Ishikawa (cell line): ENCODE results near the gene SGSH.

Source experiments
- CEBPB ChIP-seq: IDR thresholded peaks from 2 replicates; pipeline ENCODE4 v1.6.1; 2012
- CREB1 ChIP-seq: IDR thresholded peaks from 2 replicates; pipeline ENCODE4 v1.6.1; 2012; ENCODE audit warnings: low read depth
- EP300 ChIP-seq: IDR thresholded peaks from 2 replicates; pipeline ENCODE4 v1.6.1; 2012; ENCODE audit warnings: borderline replicate concordance
- FOXM1 ChIP-seq: IDR thresholded peaks from 2 replicates; pipeline ENCODE4 v1.6.1; 2012; ENCODE audit warnings: low read depth, borderline replicate concordance
- NFIC ChIP-seq: IDR thresholded peaks from 2 replicates; pipeline ENCODE4 v1.6.1; 2012
- RAD21 ChIP-seq: IDR thresholded peaks from 2 replicates; pipeline ENCODE4 v1.6.1; 2012; ENCODE audit warnings: low read depth
- TAF1 ChIP-seq: IDR thresholded peaks from 2 replicates; pipeline ENCODE4 v1.6.1; 2012; ENCODE audit warnings: low read depth, mild to moderate bottlenecking
- TCF12 ChIP-seq: IDR thresholded peaks from 2 replicates; pipeline ENCODE4 v1.6.1; 2012; ENCODE audit warnings: low read depth
- TEAD4 ChIP-seq: IDR thresholded peaks from 2 replicates; pipeline ENCODE4 v1.6.1; 2012
- YY1 ChIP-seq: IDR thresholded peaks from 2 replicates; pipeline ENCODE4 v1.6.1; 2012; ENCODE audit warnings: low read depth
- ZBTB7A ChIP-seq: IDR thresholded peaks from 2 replicates; pipeline ENCODE4 v1.6.1; 2012; ENCODE audit warnings: low read depth
- TF ChIP-seq, protein P1 (sequence below): IDR thresholded peaks from 2 replicates; pipeline ENCODE4 v1.6.1; 2012; ENCODE audit warnings: low read depth, mild to moderate bottlenecking
- TF ChIP-seq, protein P2 (sequence below): IDR thresholded peaks from 2 replicates; pipeline ENCODE4 v1.6.1; 2012
- TF ChIP-seq, protein P3 (sequence below): IDR thresholded peaks from 2 replicates; pipeline ENCODE4 v1.6.1; 2012

SGSH gene

DNA sequence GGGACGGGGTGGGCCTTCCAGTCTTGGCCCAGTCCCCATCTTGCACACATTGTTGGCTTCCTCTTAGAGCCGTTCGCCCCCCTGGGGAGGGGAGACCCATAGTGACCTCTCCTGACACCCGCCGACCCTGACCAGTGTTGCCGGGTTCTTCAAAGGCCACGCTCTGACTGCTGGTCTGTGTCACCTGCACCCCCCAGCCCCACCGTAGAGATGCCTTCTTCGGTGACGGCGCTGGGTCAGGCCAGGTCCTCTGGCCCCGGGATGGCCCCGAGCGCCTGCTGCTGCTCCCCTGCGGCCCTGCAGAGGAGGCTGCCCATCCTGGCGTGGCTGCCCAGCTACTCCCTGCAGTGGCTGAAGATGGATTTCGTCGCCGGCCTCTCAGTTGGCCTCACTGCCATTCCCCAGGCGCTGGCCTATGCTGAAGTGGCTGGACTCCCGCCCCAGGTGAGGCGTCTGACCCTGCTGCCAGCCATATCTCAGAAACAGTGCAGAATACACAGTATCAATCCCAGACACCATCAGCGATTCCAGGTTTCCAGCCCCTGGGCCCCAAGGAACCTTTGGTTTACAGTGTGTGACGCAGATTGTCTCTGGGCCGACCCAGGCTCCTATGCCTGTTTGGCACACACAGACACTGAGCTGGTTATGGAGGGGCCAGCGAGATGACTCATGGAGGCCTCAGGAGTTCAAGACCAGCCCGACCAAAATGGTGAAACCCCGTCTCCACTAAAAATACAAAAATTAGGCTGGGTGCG, 1.4 kb upstream of the SGSH start:
- TF ChIP-seq RAD21 (no peak), EP300 (no peak), NFIC (no peak), CREB1 (no peak), ZBTB7A (no peak), TEAD4 (no peak)
- TF ChIP-seq, protein P1, sequence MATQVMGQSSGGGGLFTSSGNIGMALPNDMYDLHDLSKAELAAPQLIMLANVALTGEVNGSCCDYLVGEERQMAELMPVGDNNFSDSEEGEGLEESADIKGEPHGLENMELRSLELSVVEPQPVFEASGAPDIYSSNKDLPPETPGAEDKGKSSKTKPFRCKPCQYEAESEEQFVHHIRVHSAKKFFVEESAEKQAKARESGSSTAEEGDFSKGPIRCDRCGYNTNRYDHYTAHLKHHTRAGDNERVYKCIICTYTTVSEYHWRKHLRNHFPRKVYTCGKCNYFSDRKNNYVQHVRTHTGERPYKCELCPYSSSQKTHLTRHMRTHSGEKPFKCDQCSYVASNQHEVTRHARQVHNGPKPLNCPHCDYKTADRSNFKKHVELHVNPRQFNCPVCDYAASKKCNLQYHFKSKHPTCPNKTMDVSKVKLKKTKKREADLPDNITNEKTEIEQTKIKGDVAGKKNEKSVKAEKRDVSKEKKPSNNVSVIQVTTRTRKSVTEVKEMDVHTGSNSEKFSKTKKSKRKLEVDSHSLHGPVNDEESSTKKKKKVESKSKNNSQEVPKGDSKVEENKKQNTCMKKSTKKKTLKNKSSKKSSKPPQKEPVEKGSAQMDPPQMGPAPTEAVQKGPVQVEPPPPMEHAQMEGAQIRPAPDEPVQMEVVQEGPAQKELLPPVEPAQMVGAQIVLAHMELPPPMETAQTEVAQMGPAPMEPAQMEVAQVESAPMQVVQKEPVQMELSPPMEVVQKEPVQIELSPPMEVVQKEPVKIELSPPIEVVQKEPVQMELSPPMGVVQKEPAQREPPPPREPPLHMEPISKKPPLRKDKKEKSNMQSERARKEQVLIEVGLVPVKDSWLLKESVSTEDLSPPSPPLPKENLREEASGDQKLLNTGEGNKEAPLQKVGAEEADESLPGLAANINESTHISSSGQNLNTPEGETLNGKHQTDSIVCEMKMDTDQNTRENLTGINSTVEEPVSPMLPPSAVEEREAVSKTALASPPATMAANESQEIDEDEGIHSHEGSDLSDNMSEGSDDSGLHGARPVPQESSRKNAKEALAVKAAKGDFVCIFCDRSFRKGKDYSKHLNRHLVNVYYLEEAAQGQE, result no peak
- TF ChIP-seq, protein P2, sequence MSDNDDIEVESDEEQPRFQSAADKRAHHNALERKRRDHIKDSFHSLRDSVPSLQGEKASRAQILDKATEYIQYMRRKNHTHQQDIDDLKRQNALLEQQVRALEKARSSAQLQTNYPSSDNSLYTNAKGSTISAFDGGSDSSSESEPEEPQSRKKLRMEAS, result no peak

DNA sequence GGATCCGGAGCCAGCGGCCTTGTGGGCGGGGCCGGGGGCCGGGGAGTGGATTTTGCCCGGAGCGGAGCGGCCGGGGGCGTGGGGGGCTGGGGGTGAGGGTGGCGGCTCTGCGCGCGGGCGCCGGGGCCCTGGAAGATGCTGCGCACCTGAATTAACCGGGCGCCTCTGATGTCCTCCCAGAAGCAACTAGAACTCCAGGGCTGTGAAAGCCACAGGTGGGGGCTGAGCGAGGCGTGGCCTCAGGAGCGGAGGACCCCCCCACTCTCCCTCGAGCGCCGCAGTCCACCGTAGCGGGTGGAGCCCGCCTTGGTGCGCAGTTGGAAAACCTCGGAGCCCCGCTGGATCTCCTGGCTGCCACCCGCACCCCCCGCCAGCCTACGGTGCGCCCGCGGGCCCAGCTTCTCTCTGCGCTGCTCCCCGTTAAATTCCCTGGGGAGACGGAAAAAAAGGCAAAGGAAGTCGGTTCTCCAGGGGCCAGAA, 643 bp upstream of the SGSH start:
- TF ChIP-seq NFIC (no peak), ZBTB7A (peak; percentile 7; the same call in 1 of the 2 replicates)

DNA sequence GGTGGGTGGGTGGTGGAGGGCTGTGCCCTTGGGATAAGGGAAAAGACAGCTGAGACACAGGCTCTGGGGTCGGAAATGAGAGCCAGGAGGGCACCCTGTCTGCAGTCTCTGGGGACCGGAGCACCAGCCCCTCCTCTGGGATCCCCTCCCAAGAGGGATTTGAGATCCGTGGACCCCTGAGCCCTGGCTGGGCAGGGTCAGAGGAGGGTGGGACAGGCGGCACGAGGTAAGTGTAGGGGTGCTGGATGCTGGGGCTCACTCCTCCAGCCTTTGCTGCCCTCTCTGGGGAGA, 425 bp downstream of the SGSH start:
- TF ChIP-seq TCF12, result peak; percentile 6; the same call in 1 of the 2 replicates
- no peak for TF ChIP-seq CEBPB
- TF ChIP-seq FOXM1, result no peak
- no peak for TF ChIP-seq CREB1
- no peak for TF ChIP-seq RAD21
- no peak for TF ChIP-seq YY1
- TF ChIP-seq NFIC, result no peak

DNA sequence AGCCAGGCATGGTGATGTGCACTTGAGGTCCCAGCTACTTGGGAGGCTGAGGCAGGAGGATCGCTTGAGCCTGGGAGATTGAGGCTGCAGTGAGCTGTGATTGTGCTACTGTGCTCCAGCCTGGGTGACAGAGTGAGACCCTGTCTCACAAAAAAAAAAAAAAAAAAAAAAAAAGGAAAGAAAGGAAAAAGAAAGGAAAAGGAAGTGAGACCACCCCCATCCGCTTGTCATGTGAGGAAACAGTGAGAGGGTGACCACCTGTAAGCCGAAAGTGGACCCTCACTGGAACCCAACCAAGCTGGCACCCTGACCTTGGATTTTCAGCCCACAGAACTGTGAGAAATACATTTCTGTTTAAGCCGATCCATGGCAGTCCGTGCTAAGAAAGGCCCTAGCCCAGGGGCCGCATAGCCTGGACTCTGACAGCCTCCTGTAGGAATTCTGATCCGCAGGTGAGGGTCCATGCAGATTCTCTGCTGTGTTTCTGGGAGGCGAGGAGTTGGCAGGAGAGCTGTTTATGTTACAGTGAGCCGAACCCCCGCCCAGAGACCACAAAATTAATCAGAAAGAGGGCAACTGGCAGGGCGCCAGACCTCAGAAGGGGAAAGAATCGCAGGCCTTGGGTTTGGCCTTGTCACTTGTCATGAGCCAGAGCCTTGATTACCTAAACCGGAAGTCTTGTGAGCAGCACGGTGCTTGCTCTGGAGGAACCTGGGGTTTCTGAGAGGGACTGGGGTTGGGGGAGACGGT, 945 bp downstream of the SGSH start:
- peak; percentile 89 for TF ChIP-seq NFIC
- 0 out of 2 replicates have a peak, but pooled peaks have one; percentile 44 for TF ChIP-seq TCF12
- no peak for TF ChIP-seq CREB1
- TF ChIP-seq EP300, result peak; percentile 32; the same call in 1 of the 2 replicates

DNA sequence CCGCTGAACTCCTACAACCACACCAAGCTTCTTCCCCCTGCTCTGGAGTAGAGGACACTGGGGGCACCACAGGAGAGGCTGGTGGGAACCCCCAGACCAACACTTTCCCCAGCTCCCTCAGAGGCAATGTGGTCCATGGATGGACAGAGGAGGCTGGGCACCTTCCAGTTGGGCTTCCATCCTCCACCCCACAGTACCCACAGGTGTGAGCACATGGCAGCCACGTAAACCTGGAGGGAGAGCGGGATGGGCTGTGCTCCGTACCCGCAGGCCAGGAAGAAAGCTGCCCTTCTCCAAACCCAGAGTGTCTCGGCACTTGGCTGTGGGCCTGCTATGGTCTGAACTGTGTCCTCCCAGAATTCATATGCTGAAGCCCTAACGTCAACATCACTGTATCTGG, 1.7 kb downstream of the SGSH start:
- no peak for TF ChIP-seq TCF12
- TF ChIP-seq, protein P1, result no peak
- TF ChIP-seq TAF1, result no peak
- TF ChIP-seq, protein P3, sequence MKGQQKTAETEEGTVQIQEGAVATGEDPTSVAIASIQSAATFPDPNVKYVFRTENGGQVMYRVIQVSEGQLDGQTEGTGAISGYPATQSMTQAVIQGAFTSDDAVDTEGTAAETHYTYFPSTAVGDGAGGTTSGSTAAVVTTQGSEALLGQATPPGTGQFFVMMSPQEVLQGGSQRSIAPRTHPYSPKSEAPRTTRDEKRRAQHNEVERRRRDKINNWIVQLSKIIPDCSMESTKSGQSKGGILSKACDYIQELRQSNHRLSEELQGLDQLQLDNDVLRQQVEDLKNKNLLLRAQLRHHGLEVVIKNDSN, result no peak
- no peak for TF ChIP-seq RAD21
- no peak for TF ChIP-seq NFIC
- TF ChIP-seq YY1, result no peak
- TF ChIP-seq, protein P2, result no peak
- no peak for TF ChIP-seq CEBPB

DNA sequence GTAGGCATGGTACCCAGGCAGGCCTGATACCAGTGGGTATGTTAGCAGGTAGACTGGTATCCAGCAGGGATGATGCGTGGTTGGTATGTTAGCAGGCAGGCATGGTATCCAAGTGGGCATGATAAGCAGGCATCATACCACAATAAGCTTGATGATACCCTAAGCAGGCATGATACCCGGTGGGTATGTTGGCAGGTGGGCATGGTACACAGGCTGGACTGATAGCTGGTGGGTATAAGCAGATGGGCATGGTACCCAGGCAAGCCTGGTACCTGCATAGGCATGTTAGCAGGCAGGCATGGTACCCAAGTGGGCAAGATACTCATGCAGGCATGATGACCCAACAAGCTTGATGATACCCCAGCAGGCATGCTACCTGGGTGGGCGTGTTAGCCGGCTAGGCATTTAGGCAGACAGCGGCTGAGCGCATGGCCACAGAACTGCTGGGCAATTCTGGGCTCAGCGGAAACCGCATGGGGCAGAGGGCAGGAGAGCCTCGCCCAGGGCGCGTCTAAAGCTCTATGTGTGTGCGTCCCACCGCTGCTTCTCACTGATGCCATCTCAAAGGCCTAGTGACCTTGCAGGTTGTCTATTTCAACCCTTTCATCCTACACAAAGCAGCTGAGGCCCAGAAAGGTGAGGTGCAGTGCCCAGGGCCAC, 2.3 kb downstream of the SGSH start:
- TF ChIP-seq TCF12, result no peak
